GM12878 (cell line): Measurements from ENCODE around the gene ADAMTS3.

Experiments
- POLR2AphosphoS5 ChIP-seq: IDR thresholded peaks from 2 replicates; pipeline ENCODE4 v1.6.1; 2011; ENCODE audit warnings: mild to moderate bottlenecking, low read length, inconsistent platforms
- TF ChIP-seq, protein P1 (sequence below), 3 experiments: IDR thresholded peaks in 2 of 3; conservative IDR thresholded peaks in 1 of 3; 2 replicates each; pipeline ENCODE4 v1.5.1; 2011; ENCODE audit warnings: low read depth in 3 of 3, low read length in 3 of 3, mild to moderate bottlenecking in 3 of 3, control low read depth in 2 of 3, moderate library complexity in 2 of 3, inconsistent platforms in 1 of 3, mixed read lengths in 1 of 3; ENCODE audit not compliant: control insufficient read depth in 2 of 3, insufficient read depth in 1 of 3; ENCODE audit errors: extremely low read depth in 1 of 3
- TF ChIP-seq, protein P2 (sequence below): IDR thresholded peaks from 2 replicates; pipeline ENCODE4 v1.6.1; 2012; ENCODE audit warnings: low read length, inconsistent platforms

DNA sequence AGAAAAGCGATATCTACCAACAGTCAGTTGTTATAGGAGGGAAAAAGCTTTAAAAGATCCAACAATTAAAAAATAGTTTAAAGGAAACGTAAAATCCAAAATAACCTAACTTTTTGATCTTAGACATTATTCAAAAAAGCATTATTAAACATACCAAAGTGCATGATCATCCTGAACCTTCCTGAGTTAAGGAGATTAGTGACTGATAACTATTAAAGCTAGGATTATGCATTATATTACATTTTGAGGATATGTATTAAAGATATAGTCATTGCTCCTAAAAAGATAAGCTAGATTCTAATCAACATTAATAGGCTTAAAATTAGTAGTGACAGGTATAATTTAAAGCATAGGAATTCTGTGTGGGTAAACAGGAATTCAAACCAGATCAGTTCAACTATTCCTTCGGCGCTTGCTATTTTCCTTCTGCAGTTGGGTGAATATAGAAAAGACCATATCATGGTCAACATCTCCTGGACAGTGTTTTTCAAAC is 139.6 kb downstream of the ADAMTS3 start:
- no peak for TF ChIP-seq POLR2AphosphoS5
- TF ChIP-seq, protein P1, sequence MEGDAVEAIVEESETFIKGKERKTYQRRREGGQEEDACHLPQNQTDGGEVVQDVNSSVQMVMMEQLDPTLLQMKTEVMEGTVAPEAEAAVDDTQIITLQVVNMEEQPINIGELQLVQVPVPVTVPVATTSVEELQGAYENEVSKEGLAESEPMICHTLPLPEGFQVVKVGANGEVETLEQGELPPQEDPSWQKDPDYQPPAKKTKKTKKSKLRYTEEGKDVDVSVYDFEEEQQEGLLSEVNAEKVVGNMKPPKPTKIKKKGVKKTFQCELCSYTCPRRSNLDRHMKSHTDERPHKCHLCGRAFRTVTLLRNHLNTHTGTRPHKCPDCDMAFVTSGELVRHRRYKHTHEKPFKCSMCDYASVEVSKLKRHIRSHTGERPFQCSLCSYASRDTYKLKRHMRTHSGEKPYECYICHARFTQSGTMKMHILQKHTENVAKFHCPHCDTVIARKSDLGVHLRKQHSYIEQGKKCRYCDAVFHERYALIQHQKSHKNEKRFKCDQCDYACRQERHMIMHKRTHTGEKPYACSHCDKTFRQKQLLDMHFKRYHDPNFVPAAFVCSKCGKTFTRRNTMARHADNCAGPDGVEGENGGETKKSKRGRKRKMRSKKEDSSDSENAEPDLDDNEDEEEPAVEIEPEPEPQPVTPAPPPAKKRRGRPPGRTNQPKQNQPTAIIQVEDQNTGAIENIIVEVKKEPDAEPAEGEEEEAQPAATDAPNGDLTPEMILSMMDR (IDR thresholded peaks at IDR 0.05 in 2 of 3, conservative IDR thresholded peaks at IDR 0.05 in 1 of 3; ENCODE audit: control insufficient read depth in 2 of 3, extremely low read depth in 1 of 3, insufficient read depth in 1 of 3, low read depth in 3 of 3, low read length in 3 of 3) = no peak
- TF ChIP-seq, protein P2, sequence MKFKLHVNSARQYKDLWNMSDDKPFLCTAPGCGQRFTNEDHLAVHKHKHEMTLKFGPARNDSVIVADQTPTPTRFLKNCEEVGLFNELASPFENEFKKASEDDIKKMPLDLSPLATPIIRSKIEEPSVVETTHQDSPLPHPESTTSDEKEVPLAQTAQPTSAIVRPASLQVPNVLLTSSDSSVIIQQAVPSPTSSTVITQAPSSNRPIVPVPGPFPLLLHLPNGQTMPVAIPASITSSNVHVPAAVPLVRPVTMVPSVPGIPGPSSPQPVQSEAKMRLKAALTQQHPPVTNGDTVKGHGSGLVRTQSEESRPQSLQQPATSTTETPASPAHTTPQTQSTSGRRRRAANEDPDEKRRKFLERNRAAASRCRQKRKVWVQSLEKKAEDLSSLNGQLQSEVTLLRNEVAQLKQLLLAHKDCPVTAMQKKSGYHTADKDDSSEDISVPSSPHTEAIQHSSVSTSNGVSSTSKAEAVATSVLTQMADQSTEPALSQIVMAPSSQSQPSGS = no peak
